Measurements from ENCODE around the gene STC2.

STC2 gene

GRCh38 chr5:173328844-173329490, 753 bp upstream of the STC2 start:
- DNase-seq: no peak

- DNase-seq: no peak
Observed at GRCh38 chr5:173327084-173327947, 898 bp downstream of the STC2 start.

GRCh38 chr5:173326501-173326960, 1.7 kb downstream of the STC2 start:
- DNase-seq: no peak

- no peak for DNase-seq
Observed at GRCh38 chr5:173325091-173325698, 3.0 kb downstream of the STC2 start.

GRCh38 chr5:173324115-173325001, 3.9 kb downstream of the STC2 start:
- no peak for DNase-seq

GRCh38 chr5:173323799-173324114, 4.5 kb downstream of the STC2 start:
- no peak for DNase-seq

GRCh38 chr5:173323106-173323798, 5.0 kb downstream of the STC2 start:
- no peak for DNase-seq

- no peak for DNase-seq
Observed at GRCh38 chr5:173321886-173322285, 6.3 kb downstream of the STC2 start.

GRCh38 chr5:173320259-173320658, 8.0 kb downstream of the STC2 start:
- DNase-seq: no peak

- no peak for DNase-seq
Observed at GRCh38 chr5:173319646-173320045, 8.6 kb downstream of the STC2 start.

- DNase-seq: no peak
Observed at GRCh38 chr5:173318881-173319620, 9.2 kb downstream of the STC2 start.

GRCh38 chr5:173318330-173318729, 9.9 kb downstream of the STC2 start:
- DNase-seq: no peak

GRCh38 chr5:173317852-173318251, 10.4 kb downstream of the STC2 start:
- DNase-seq: no peak

- DNase-seq: no peak
Observed at GRCh38 chr5:173317091-173317730, 11.0 kb downstream of the STC2 start.

GRCh38 chr5:173316339-173317020, 11.7 kb downstream of the STC2 start:
- DNase-seq: no peak

- DNase-seq: no peak
Observed at GRCh38 chr5:173315495-173316338, 12.5 kb downstream of the STC2 start.

- DNase-seq: no peak
Observed at GRCh38 chr5:173314166-173314952, 13.9 kb downstream of the STC2 start.

GRCh38 chr5:173313351-173313801, 14.8 kb downstream of the STC2 start:
- no peak for DNase-seq

- DNase-seq: no peak
Observed at GRCh38 chr5:173312821-173313220, 15.4 kb downstream of the STC2 start.
